CD4-positive, alpha-beta T cell (primary cell): ENCODE data around the gene PRDX1. TPM values are rescaled to one million over a fixed set of nuclear protein-coding genes. Genes with fewer than 3 reads are reported as not detected.

Experiments
- ATAC-seq: fragments of 200-7000 bp; cut with Tn5 transposase; one replicate; pipeline ENCODE4 v1.10.0; 2022; ENCODE audit warnings: mild to moderate bottlenecking; ENCODE audit not compliant: poor library complexity
- CTCF ChIA-PET: fragments of 350-600 bp; sonication (Branson Sonifier 250); formaldehyde crosslinking; loops from one replicate; lab custom pipeline; 2021; ENCODE audit warnings: antibody characterized with exemption, inconsistent platforms; lab: Charles Lee
- POLR2A ChIA-PET: fragments of 350-600 bp; sonication (Branson Sonifier 250); formaldehyde crosslinking; loops from one replicate; lab custom pipeline; 2021; ENCODE audit warnings: antibody characterized with exemption, inconsistent platforms; lab: Charles Lee
- DNase-seq, 14 experiments: peaks; one replicate each; pipeline ENCODE4 v3.0.0-alpha.2; 2013 to 2020; ENCODE audit warnings: mixed read lengths in 2 of 14
- H3K27ac ChIP-seq, 2 donors: one replicate each; pipeline versions ENCODE4 v1.5.1 to v1.7.0; 2013; ENCODE audit warnings: low read length in 2 of 2, low read depth in 1 of 2, mild to moderate bottlenecking in 1 of 2
- H3K27me3 ChIP-seq, 2 experiments: 1 replicate in 1 of 2; 2 replicates in 1 of 2; pipeline versions ENCODE4 v1.6.1 to v1.7.0; 2013; ENCODE audit warnings: low read length in 2 of 2, control low read depth in 1 of 2, mild to moderate bottlenecking in 1 of 2, moderate library complexity in 1 of 2; ENCODE audit not compliant: insufficient read depth in 2 of 2, control insufficient read depth in 1 of 2
- H3K36me3 ChIP-seq: one replicate; pipeline ENCODE4 v1.6.1; 2013; ENCODE audit warnings: low read length, control low read depth; ENCODE audit not compliant: insufficient read depth
- H3K4me1 ChIP-seq: one replicate; pipeline ENCODE4 v1.6.1; 2013; ENCODE audit warnings: low read length, control low read depth; ENCODE audit not compliant: insufficient read depth
- H3K4me3 ChIP-seq: one replicate; pipeline ENCODE4 v1.5.1; 2013; ENCODE audit warnings: mild to moderate bottlenecking, low read length, moderate library complexity
- H3K9me3 ChIP-seq, 2 experiments: 1 replicate in 1 of 2; 2 replicates in 1 of 2; pipeline versions ENCODE4 v1.6.1 to v1.7.0; 2013; ENCODE audit warnings: low read length in 2 of 2, mild to moderate bottlenecking in 2 of 2, control low read depth in 1 of 2, moderate library complexity in 1 of 2; ENCODE audit not compliant: control insufficient read depth in 1 of 2, insufficient read depth in 1 of 2
- H3K27ac Mint-ChIP-seq: one replicate; pipeline ENCODE4 v1.8.0; 2020; ENCODE audit warnings: mixed read lengths
- H3K27me3 Mint-ChIP-seq: one replicate; pipeline ENCODE4 v1.8.0; 2021; ENCODE audit warnings: mixed read lengths
- H3K36me3 Mint-ChIP-seq: one replicate; pipeline ENCODE4 v1.8.0; 2021; ENCODE audit warnings: low read depth, mixed read lengths
- H3K4me1 Mint-ChIP-seq: one replicate; pipeline ENCODE4 v1.8.0; 2021; ENCODE audit warnings: low read depth, mixed read lengths
- H3K4me3 Mint-ChIP-seq: one replicate; pipeline ENCODE4 v1.8.0; 2020; ENCODE audit warnings: mild to moderate bottlenecking, mixed read lengths
- H3K9me3 Mint-ChIP-seq: one replicate; pipeline ENCODE4 v1.8.0; 2020; ENCODE audit warnings: mixed read lengths
- intact Hi-C, 2 experiments: fragments of 100-400 bp; cut with DNase I in 1 of 2; cut with micrococcal nuclease in 1 of 2; formaldehyde crosslinking; loops; one replicate each; pipeline versions ENCODE4 v1.15.1 to v1.9.0; 2023 to 2025; cut with DNase I, micrococcal nuclease
- total RNA-seq, 174 experiments: library from RNA in 2 of 174; stranded (reverse) in 2 of 174; gene quantifications; one replicate each; pipeline ENCODE4 v1.2.3 and lab custom pipeline; 2021 to 2026
- TF ChIP-seq, protein P1 (sequence below): fragments of 200-600 bp; IDR thresholded peaks from one replicate; pipeline ENCODE4 v1.8.0; 2022; ENCODE audit warnings: antibody characterized with exemption, mild to moderate bottlenecking

The PRDX1 gene
- total RNA-seq, 2 experiments from 2014 or later: 18.1 to 24.1 TPM

DNA sequence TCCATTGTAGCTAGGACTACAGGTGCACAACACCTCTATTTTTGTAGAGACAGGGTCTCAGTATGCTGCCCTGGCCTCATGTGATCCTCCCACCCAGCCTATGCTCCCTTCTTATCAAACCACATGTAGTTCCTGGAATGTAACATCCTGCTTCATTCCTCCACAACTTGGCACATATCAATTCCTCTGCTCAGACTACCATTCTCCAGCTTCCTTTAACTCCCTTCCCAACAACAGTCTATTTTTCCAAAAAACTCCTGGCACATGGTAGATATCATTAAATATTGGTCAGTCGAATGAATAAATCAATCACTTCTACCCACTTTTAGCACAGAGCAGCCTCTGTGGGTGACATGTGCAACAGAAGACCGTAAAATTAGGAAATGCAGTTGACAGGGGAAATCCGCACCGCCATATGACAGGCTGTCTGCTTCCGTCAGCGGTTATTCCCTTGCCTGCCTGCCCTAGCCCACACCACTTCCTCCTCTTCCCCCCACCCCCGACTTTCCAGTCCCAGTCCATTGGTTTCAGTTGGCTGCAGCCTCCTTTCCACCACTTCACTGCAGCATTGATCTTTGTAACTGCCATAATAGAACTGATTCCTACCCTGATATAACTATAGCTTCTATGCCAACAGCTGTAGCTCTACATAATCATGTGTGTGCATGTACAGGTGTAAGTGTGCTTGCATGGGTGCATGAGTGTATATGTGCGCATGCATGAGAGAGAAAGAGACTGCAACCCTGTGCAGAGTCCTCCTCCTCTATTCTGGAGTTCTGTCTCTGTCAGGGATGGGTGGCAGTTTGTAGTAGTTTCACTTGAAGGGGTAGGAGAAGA, 22.1 kb upstream of the PRDX1 start:
- no peaks in the 10 kb centered on the region for H3K9me3 Mint-ChIP-seq
- DNase-seq: peak; percentile 39 to 94 (median 60)
- H3K4me3 Mint-ChIP-seq: peak overlapping the region; percentile 40
- peak; percentile 96 for ATAC-seq
- TF ChIP-seq, protein P1, sequence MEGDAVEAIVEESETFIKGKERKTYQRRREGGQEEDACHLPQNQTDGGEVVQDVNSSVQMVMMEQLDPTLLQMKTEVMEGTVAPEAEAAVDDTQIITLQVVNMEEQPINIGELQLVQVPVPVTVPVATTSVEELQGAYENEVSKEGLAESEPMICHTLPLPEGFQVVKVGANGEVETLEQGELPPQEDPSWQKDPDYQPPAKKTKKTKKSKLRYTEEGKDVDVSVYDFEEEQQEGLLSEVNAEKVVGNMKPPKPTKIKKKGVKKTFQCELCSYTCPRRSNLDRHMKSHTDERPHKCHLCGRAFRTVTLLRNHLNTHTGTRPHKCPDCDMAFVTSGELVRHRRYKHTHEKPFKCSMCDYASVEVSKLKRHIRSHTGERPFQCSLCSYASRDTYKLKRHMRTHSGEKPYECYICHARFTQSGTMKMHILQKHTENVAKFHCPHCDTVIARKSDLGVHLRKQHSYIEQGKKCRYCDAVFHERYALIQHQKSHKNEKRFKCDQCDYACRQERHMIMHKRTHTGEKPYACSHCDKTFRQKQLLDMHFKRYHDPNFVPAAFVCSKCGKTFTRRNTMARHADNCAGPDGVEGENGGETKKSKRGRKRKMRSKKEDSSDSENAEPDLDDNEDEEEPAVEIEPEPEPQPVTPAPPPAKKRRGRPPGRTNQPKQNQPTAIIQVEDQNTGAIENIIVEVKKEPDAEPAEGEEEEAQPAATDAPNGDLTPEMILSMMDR: no peak
- Histone ChIP-seq H3K36me3 (no peaks in the 10 kb centered on the region), H3K9me3 (no peaks in the 10 kb centered on the region), H3K4me3 (no peak overlapping the region), H3K27me3 (no peaks in the 10 kb centered on the region), H3K27ac (peak overlapping the region; percentile 58 to 78), H3K4me1 (peaks cover 32% of the 10 kb centered on the region)
- H3K4me1 Mint-ChIP-seq: peaks cover 29% of the 10 kb centered on the region
- ChIA-PET CTCF (interaction anchor here (1.0 to 2.2 kb wide), 5 partner anchors 22 to 51 kb away, joined by 3 to 5 read pairs (median 5); partner anchors contain the start of gene PRDX1), POLR2A (interaction anchor here (0.5 to 5.4 kb wide), 7 partner anchors 18 to 142 kb away, joined by 3 to 36 read pairs (median 4); partner anchors contain the start of genes CCDC163, GPBP1L1, MMACHC and PRDX1)
- H3K36me3 Mint-ChIP-seq: no peaks in the 10 kb centered on the region
- intact Hi-C loops: no loop called here
- H3K27me3 Mint-ChIP-seq: no peaks in the 10 kb centered on the region
- H3K27ac Mint-ChIP-seq: peak overlapping the region; percentile 63

DNA sequence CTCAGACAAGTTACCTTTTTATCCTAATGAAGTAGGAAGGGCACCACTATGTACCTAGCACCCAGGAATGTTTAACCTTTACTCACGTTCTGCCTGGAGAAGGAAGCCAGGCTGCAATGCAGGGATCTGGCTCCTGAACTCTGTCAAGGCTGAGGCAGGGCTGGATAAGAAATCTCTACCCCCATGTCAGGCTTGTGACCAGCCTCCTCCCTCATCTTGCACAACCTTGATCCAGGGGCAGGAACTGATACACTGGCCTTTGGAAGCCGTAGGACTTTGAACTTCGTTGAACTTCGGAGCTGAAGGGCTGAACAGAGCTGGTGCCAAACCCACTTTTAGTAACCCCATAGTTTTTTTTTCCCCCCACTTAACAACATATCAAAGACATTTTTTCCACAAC, 20.9 kb upstream of the PRDX1 start:
- Histone ChIP-seq H3K36me3 (no peaks in the 10 kb centered on the region), H3K4me1 (peaks cover 32% of the 10 kb centered on the region), H3K4me3 (no peak overlapping the region), H3K27ac (no peak overlapping the region), H3K27me3 (no peaks in the 10 kb centered on the region), H3K9me3 (no peaks in the 10 kb centered on the region)
- Mint-ChIP-seq H3K4me1 (peaks cover 29% of the 10 kb centered on the region), H3K27me3 (no peaks in the 10 kb centered on the region), H3K4me3 (no peak overlapping the region), H3K9me3 (no peaks in the 10 kb centered on the region), H3K27ac (no peak overlapping the region), H3K36me3 (no peaks in the 10 kb centered on the region)
- ChIA-PET POLR2A (interaction anchor here (0.7 to 5.4 kb wide), 3 partner anchors 21 to 143 kb away, joined by 3 to 36 read pairs (median 4); partner anchors contain the start of genes GPBP1L1 and PRDX1), CTCF (interaction anchor here (0.7 to 2.2 kb wide), 4 partner anchors 17 to 849 kb away, joined by 3 to 5 read pairs (median 4); partner anchors contain the start of gene PRDX1)
- TF ChIP-seq, protein P1: no peak
- peak in 1 of 14 experiments; percentile 34 for DNase-seq
- intact Hi-C loops: no loop called here
- ATAC-seq: no peak

DNA sequence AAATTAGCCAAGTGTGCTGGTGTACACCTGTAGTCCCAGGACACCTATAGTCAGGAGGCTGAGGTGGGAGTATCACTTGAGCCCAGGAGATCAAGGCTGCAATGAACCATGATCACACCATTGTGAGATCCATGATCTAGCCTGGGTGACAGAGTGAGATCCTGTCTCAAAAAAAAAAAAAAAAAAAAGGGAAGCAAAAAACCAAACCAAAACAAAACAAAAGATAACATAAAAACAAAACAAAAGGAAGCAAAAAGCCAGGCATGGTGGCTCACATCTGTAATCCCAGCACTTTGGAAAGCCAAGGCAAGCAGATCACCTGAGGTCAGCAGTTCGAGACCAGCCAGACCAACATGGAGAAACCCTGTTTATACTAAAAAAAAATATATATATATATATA, 19.5 kb upstream of the PRDX1 start:
- Histone ChIP-seq H3K27ac (no peak overlapping the region), H3K9me3 (no peaks in the 10 kb centered on the region), H3K4me3 (no peak overlapping the region), H3K36me3 (no peaks in the 10 kb centered on the region), H3K27me3 (no peaks in the 10 kb centered on the region), H3K4me1 (peaks cover 32% of the 10 kb centered on the region)
- no peak overlapping the region for H3K4me3 Mint-ChIP-seq
- intact Hi-C loops: no loop called here
- POLR2A ChIA-PET: interaction anchor here (5.4 kb wide), 1 partner anchor 20 kb away, joined by 36 read pairs; the partner anchor contains the start of gene PRDX1
- H3K9me3 Mint-ChIP-seq: no peaks in the 10 kb centered on the region
- DNase-seq (no peak), ATAC-seq (no peak)
- no peak overlapping the region for H3K27ac Mint-ChIP-seq
- H3K4me1 Mint-ChIP-seq: peaks cover 29% of the 10 kb centered on the region
- H3K27me3 Mint-ChIP-seq: no peaks in the 10 kb centered on the region
- H3K36me3 Mint-ChIP-seq: no peaks in the 10 kb centered on the region
- CTCF ChIA-PET: interaction anchor here (0.7 kb wide), 1 partner anchor 769 kb away, joined by 3 read pairs; no protein-coding TSS in a partner anchor
- TF ChIP-seq, protein P1: no peak
